ENCODE results near the gene PATE3.

PATE3 gene

GRCh38 chr11:125787827-125788226, at the start of gene PATE3:
Gene PATE3 (plus strand): TSS chr11:125788127. CDS start chr11:125788152, 25 bp downstream.
- H3K4me3 ChIP-seq, result no peak within 1 kb of the TSS
- H3K27ac ChIP-seq, result no peak within 1 kb of the TSS

- Histone ChIP-seq H3K27ac (no peak overlapping the region), H3K4me3 (no peak overlapping the region)
Measured at GRCh38 chr11:125740617-125741016, 47.3 kb upstream of the PATE3 start.

GRCh38 chr11:125743681-125744080, 44.2 kb upstream of the PATE3 start:
- H3K4me3 ChIP-seq, result no peak overlapping the region
- H3K27ac ChIP-seq, result no peak overlapping the region

- H3K27ac ChIP-seq, result no peak within 1 kb of the TSS
- H3K4me3 ChIP-seq, result no peak within 1 kb of the TSS
Measured at GRCh38 chr11:125745979-125746378, 41.9 kb upstream of the PATE3 start, which contains the start of gene PATE1. Gene PATE1 (plus strand): TSS chr11:125746279. CDS start chr11:125746305, 26 bp downstream.

- Histone ChIP-seq H3K4me3 (no peak overlapping the region), H3K27ac (no peak overlapping the region)
Measured at GRCh38 chr11:125750629-125751028, 37.3 kb upstream of the PATE3 start.

- Histone ChIP-seq H3K4me3 (no peak overlapping the region), H3K27ac (no peak overlapping the region)
Measured at GRCh38 chr11:125756050-125756449, 31.9 kb upstream of the PATE3 start.

GRCh38 chr11:125762445-125762844, 25.5 kb upstream of the PATE3 start:
- H3K4me3 ChIP-seq, result no peak overlapping the region
- no peak overlapping the region for H3K27ac ChIP-seq

GRCh38 chr11:125763483-125763882, 24.4 kb upstream of the PATE3 start:
- H3K4me3 ChIP-seq, result no peak overlapping the region
- no peak overlapping the region for H3K27ac ChIP-seq

- Histone ChIP-seq H3K4me3 (no peak overlapping the region), H3K27ac (no peak overlapping the region)
Measured at GRCh38 chr11:125766251-125766650, 21.7 kb upstream of the PATE3 start.

GRCh38 chr11:125768336-125769046, 19.4 kb upstream of the PATE3 start:
- no peak overlapping the region for H3K4me3 ChIP-seq
- H3K27ac ChIP-seq, result no peak overlapping the region

- no peak overlapping the region for H3K27ac ChIP-seq
- no peak overlapping the region for H3K4me3 ChIP-seq
Measured at GRCh38 chr11:125770583-125770982, 17.3 kb upstream of the PATE3 start.

GRCh38 chr11:125772834-125773505, 15.0 kb upstream of the PATE3 start:
- no peak overlapping the region for H3K27ac ChIP-seq

GRCh38 chr11:125773516-125773915, 14.4 kb upstream of the PATE3 start:
- Histone ChIP-seq H3K27ac (no peak overlapping the region), H3K4me3 (no peak overlapping the region)

More at GRCh38 chr11:125772834-125773505, 15.0 kb upstream of the PATE3 start:
- H3K4me3 ChIP-seq, result no peak overlapping the region

- H3K27ac ChIP-seq, result no peak overlapping the region
- no peak overlapping the region for H3K4me3 ChIP-seq
Measured at GRCh38 chr11:125777309-125777708, 10.6 kb upstream of the PATE3 start.

GRCh38 chr11:125778728-125779127, 9.2 kb upstream of the PATE3 start, which contains the start of gene PATE2:
Gene PATE2 (minus strand): TSS chr11:125778828. CDS start chr11:125778773, 55 bp downstream.
- Histone ChIP-seq H3K4me3 (no peak within 1 kb of the TSS), H3K27ac (no peak within 1 kb of the TSS)

GRCh38 chr11:125784678-125785077, 3.2 kb upstream of the PATE3 start:
- Histone ChIP-seq H3K27ac (no peak overlapping the region), H3K4me3 (no peak overlapping the region)

GRCh38 chr11:125790825-125791224, 2.9 kb downstream of the PATE3 start:
- Histone ChIP-seq H3K27ac (no peak overlapping the region), H3K4me3 (no peak overlapping the region)

GRCh38 chr11:125797641-125798040, 9.7 kb downstream of the PATE3 start:
- Histone ChIP-seq H3K27ac (no peak overlapping the region), H3K4me3 (no peak overlapping the region)

GRCh38 chr11:125799808-125800207, 11.9 kb downstream of the PATE3 start:
- no peak overlapping the region for H3K4me3 ChIP-seq
- H3K27ac ChIP-seq, result no peak overlapping the region

GRCh38 chr11:125802387-125802786, 14.5 kb downstream of the PATE3 start:
- Histone ChIP-seq H3K27ac (no peak overlapping the region), H3K4me3 (no peak overlapping the region)

- H3K4me3 ChIP-seq, result no peak overlapping the region
- H3K27ac ChIP-seq, result no peak overlapping the region
Measured at GRCh38 chr11:125807909-125808308, 20.0 kb downstream of the PATE3 start.

All from skin epidermis (tissue), 12 donors.